Panc1 (cell line): ENCODE results near the gene GPAM. TPM values are rescaled to one million over a fixed set of nuclear protein-coding genes. Genes with fewer than 3 reads are reported as not detected.

Source experiments
- ATAC-seq: fragments of 200-7000 bp; cut with Tn5 transposase; 2 replicates; pipeline ENCODE4 v1.9.1; 2020; ENCODE audit warnings: mild to moderate bottlenecking, moderate library complexity
- BruUV-seq: library from RNA; stranded (reverse); fragments of 400-500 nt; replicated peaks from 2 replicates; lab custom pipeline; 2021; lab: Mats Ljungman, UMichigan
- CTCF ChIA-PET: fragments of 300-600 bp; sonication (Branson Sonifier 250); formaldehyde crosslinking; loops from one replicate; lab custom pipeline; 2022; ENCODE audit warnings: antibody characterized with exemption; lab: Charles Lee
- POLR2A ChIA-PET: fragments of 300-600 bp; sonication (Branson Sonifier 250); formaldehyde crosslinking; loops from one replicate; lab custom pipeline; 2022; ENCODE audit warnings: antibody characterized with exemption; lab: Charles Lee
- DNase-seq: peaks from one replicate; pipeline ENCODE4 v3.0.0-alpha.2; 2010; ENCODE audit warnings: low read depth, low spot score
- H3K27ac ChIP-seq: 2 replicates; pipeline ENCODE4 v1.5.1; 2011; ENCODE audit warnings: mild to moderate bottlenecking, low read length, inconsistent platforms
- H3K27me3 ChIP-seq: fragments of 200-500 bp; sonication (Bioruptor generic); 2 replicates; pipeline ENCODE4 v1.6.0; 2014; ENCODE audit warnings: low read length, inconsistent platforms; ENCODE audit not compliant: control insufficient read depth, insufficient read depth
- H3K36me3 ChIP-seq: fragments of 200-500 bp; sonication (Bioruptor generic); 2 replicates; pipeline ENCODE4 v1.5.1; 2014; ENCODE audit warnings: inconsistent platforms, mild to moderate bottlenecking, low read length, moderate library complexity; ENCODE audit not compliant: control insufficient read depth, insufficient read depth
- H3K4me1 ChIP-seq: 2 replicates; pipeline ENCODE4 v1.5.1; 2011; ENCODE audit warnings: inconsistent platforms, mild to moderate bottlenecking, low read length, moderate library complexity; ENCODE audit not compliant: control insufficient read depth, insufficient read depth
- H3K4me3 ChIP-seq, 2 experiments: 2 replicates each; pipeline ENCODE4 v1.5.1; 2011 to 2012; ENCODE audit warnings: low read depth in 2 of 2, low read length in 2 of 2, mild to moderate bottlenecking in 2 of 2, inconsistent platforms in 1 of 2, moderate library complexity in 1 of 2
- H3K9me3 ChIP-seq: fragments of 200-500 bp; sonication (Bioruptor generic); 2 replicates; pipeline ENCODE4 v1.5.1; 2014; ENCODE audit warnings: low read depth, mild to moderate bottlenecking, inconsistent platforms, low read length, moderate library complexity; ENCODE audit not compliant: control insufficient read depth, insufficient read depth
- POLR2AphosphoS5 ChIP-seq: IDR thresholded peaks from 2 replicates; pipeline ENCODE4 v1.6.1; 2012; ENCODE audit warnings: mild to moderate bottlenecking, low read depth, low read length, moderate library complexity
- SIN3A ChIP-seq: IDR thresholded peaks from 2 replicates; pipeline ENCODE4 v1.6.1; 2012; ENCODE audit warnings: low read depth, mild to moderate bottlenecking, low read length, moderate library complexity, borderline replicate concordance; ENCODE audit not compliant: insufficient read depth
- TCF7L2 ChIP-seq: IDR thresholded peaks from 2 replicates; pipeline ENCODE4 v1.6.1; 2011; ENCODE audit warnings: mild to moderate bottlenecking, low read depth, low read length, inconsistent platforms
- in situ Hi-C: cut with HindIII; loops from 2 replicates; pipeline ENCODE4 v1.10.0; 2016; ENCODE audit warnings: low sequenced_read_pairs, low pct_unique_long_range_greater_than_20kb
- intact Hi-C: fragments of 100-400 bp; cut with micrococcal nuclease; formaldehyde crosslinking; loops from one replicate; pipeline ENCODE4 v1.10.0; 2022; ENCODE audit not compliant: unreplicated experiment
- total RNA-seq: library from RNA; stranded (reverse); gene quantifications from one replicate; pipeline ENCODE4 v1.2.1, GENCODE V29; 2021; ENCODE audit not compliant: unreplicated experiment
- TF ChIP-seq, protein P1 (sequence below): fragments of 450-650 bp; IDR thresholded peaks from 2 replicates; pipeline ENCODE4 v1.5.1; 2017; ENCODE audit warnings: mild to moderate bottlenecking
- TF ChIP-seq, protein P2 (sequence below), 2 experiments: IDR thresholded peaks; 2 replicates each; pipeline ENCODE4 v1.6.1; 2011 to 2012; ENCODE audit warnings: low read depth in 2 of 2, control low read depth in 1 of 2, low read length in 1 of 2, mild to moderate bottlenecking in 1 of 2, moderate library complexity in 1 of 2; ENCODE audit not compliant: insufficient read depth in 1 of 2

GPAM gene
- total RNA-seq, 1 experiment from 2014 or later, result 8.0 TPM

DNA sequence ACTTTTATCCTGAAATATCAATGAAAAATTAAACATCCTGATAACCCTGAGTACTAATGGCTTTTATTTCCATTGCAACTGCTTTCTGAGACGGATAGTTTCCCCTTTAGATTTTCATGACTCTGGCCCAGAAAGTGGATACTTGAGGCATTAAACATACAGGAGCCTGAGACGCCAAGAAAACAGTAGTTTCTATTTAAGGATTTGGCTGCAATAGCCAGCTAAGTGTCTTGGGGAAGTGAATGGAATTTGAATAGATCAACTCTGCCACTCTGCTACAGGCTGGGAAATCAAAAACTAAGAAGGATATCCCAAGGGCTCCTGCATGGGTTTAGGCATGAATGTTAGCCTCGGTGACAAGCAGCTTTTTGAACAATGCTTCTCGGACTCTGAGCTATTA, 24.7 kb upstream of the GPAM start:
- Histone ChIP-seq H3K9me3 (no peaks in the 10 kb centered on the region), H3K27me3 (peaks cover 16% of the 10 kb centered on the region; the same call in 1 of the 2 replicates), H3K27ac (no peak overlapping the region), H3K4me1 (no peaks in the 10 kb centered on the region), H3K4me3 (no peak overlapping the region), H3K36me3 (no peaks in the 10 kb centered on the region)
- DNase-seq (no peak), ATAC-seq (no peak)
- in situ Hi-C loops (no loop called here), intact Hi-C loops (no loop called here)
- ChIA-PET POLR2A (no interaction called here), CTCF (no interaction called here)
- no peak for TF ChIP-seq SIN3A
- TF ChIP-seq, protein P1, sequence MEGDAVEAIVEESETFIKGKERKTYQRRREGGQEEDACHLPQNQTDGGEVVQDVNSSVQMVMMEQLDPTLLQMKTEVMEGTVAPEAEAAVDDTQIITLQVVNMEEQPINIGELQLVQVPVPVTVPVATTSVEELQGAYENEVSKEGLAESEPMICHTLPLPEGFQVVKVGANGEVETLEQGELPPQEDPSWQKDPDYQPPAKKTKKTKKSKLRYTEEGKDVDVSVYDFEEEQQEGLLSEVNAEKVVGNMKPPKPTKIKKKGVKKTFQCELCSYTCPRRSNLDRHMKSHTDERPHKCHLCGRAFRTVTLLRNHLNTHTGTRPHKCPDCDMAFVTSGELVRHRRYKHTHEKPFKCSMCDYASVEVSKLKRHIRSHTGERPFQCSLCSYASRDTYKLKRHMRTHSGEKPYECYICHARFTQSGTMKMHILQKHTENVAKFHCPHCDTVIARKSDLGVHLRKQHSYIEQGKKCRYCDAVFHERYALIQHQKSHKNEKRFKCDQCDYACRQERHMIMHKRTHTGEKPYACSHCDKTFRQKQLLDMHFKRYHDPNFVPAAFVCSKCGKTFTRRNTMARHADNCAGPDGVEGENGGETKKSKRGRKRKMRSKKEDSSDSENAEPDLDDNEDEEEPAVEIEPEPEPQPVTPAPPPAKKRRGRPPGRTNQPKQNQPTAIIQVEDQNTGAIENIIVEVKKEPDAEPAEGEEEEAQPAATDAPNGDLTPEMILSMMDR, result no peak
- TF ChIP-seq TCF7L2, result no peak
- TF ChIP-seq, protein P2, sequence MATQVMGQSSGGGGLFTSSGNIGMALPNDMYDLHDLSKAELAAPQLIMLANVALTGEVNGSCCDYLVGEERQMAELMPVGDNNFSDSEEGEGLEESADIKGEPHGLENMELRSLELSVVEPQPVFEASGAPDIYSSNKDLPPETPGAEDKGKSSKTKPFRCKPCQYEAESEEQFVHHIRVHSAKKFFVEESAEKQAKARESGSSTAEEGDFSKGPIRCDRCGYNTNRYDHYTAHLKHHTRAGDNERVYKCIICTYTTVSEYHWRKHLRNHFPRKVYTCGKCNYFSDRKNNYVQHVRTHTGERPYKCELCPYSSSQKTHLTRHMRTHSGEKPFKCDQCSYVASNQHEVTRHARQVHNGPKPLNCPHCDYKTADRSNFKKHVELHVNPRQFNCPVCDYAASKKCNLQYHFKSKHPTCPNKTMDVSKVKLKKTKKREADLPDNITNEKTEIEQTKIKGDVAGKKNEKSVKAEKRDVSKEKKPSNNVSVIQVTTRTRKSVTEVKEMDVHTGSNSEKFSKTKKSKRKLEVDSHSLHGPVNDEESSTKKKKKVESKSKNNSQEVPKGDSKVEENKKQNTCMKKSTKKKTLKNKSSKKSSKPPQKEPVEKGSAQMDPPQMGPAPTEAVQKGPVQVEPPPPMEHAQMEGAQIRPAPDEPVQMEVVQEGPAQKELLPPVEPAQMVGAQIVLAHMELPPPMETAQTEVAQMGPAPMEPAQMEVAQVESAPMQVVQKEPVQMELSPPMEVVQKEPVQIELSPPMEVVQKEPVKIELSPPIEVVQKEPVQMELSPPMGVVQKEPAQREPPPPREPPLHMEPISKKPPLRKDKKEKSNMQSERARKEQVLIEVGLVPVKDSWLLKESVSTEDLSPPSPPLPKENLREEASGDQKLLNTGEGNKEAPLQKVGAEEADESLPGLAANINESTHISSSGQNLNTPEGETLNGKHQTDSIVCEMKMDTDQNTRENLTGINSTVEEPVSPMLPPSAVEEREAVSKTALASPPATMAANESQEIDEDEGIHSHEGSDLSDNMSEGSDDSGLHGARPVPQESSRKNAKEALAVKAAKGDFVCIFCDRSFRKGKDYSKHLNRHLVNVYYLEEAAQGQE (IDR thresholded peaks at IDR 0.05; ENCODE audit: insufficient read depth in 1 of 2, low read depth in 2 of 2, low read length in 1 of 2), result no peak
- no peak for TF ChIP-seq POLR2AphosphoS5
- BruUV-seq, result no TSS peak

DNA sequence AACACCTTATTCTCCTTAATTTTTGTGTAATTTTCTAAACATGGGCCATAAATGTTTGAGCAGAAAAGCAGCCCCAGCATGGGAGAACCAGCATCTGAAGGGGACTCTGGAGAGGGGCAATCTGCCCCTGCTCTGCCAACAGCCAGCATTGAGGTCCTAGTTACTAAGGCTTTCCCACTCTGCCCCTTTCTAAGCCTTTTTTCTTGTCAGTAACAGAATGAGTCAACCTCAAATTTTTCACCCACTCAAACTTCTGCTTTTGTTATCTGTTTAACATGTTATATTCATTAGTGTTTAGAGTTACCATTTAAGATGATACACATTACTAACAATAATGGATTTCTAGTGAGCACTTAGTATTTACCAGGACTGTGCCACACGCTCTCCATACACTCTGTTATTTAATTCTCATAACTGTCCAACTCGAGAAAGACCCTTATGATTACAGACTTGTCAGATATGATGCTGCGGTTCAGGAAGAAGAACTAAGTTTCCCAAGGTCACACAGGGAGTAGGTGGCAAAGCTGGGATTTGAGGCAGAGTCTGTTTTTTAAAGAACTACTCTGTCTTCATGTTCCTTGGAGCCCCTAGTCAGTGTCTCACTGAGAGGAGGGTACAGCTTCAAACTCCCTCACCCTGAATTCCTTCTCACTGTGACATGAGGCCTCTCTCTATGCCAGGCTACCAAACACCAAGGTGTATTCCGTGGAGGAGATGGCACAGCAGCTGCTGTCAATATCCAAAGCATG, 19.9 kb upstream of the GPAM start:
- H3K9me3 ChIP-seq, result no peaks in the 10 kb centered on the region
- TF ChIP-seq, protein P1, result no peak
- TF ChIP-seq, protein P2 (IDR thresholded peaks at IDR 0.05; ENCODE audit: insufficient read depth in 1 of 2, low read depth in 2 of 2, low read length in 1 of 2), result no peak
- no peak for TF ChIP-seq TCF7L2
- no peak for TF ChIP-seq POLR2AphosphoS5
- TF ChIP-seq SIN3A, result no peak
- ATAC-seq (no peak), DNase-seq (no peak)
- intact Hi-C loops (no loop called here), in situ Hi-C loops (no loop called here)
- H3K27me3 ChIP-seq, result peaks cover 13% of the 10 kb centered on the region; the same call in 1 of the 2 replicates
- POLR2A ChIA-PET, result no interaction called here
- no TSS peak for BruUV-seq
- H3K4me3 ChIP-seq, result no peak overlapping the region
- no peaks in the 10 kb centered on the region for H3K36me3 ChIP-seq
- CTCF ChIA-PET, result no interaction called here
- no peak overlapping the region for H3K27ac ChIP-seq
- H3K4me1 ChIP-seq, result no peaks in the 10 kb centered on the region
